ENCODE measurements around the gene TMEM63B.
"Not testable (repeated sequence)": the region's sequence is repeated elsewhere in the genome, so short reads cannot be mapped to it uniquely, and the experiment has no call there.

TMEM63B gene

GRCh38 chr6:44094403-44095242 is 32.7 kb upstream of the TMEM63B start:
- no peak for FAIRE-seq
- no peak for DNase-seq (ENCODE audit: low spot score)

GRCh38 chr6:44095243-44095623 is 32.1 kb upstream of the TMEM63B start:
- not testable (repeated sequence) for FAIRE-seq; DNase-seq (ENCODE audit: low spot score)

GRCh38 chr6:44096612-44097011 is 30.7 kb upstream of the TMEM63B start:
- peak; percentile 80 for DNase-seq (ENCODE audit: low spot score)
- FAIRE-seq, result no peak

- DNase-seq (ENCODE audit: low spot score), result no peak
- no peak for FAIRE-seq
Measured at GRCh38 chr6:44097782-44098317, 29.5 kb upstream of the TMEM63B start.

- FAIRE-seq (no peak), DNase-seq (ENCODE audit: low spot score) (no peak)
Measured at GRCh38 chr6:44099192-44099591, 28.2 kb upstream of the TMEM63B start.

- FAIRE-seq (no peak), DNase-seq (ENCODE audit: low spot score) (no peak)
Measured at GRCh38 chr6:44100088-44100550, 27.2 kb upstream of the TMEM63B start.

- FAIRE-seq, result no peak
Measured at GRCh38 chr6:44101832-44102231, 25.5 kb upstream of the TMEM63B start.

GRCh38 chr6:44102527-44102926 is 24.8 kb upstream of the TMEM63B start:
- no peak for FAIRE-seq

More at GRCh38 chr6:44101832-44102231, 25.5 kb upstream of the TMEM63B start:
- DNase-seq (ENCODE audit: low spot score), result no peak

GRCh38 chr6:44104481-44105021 is 22.8 kb upstream of the TMEM63B start:
- DNase-seq (ENCODE audit: low spot score) (no peak), FAIRE-seq (no peak)

More at GRCh38 chr6:44102527-44102926, 24.8 kb upstream of the TMEM63B start:
- no peak for DNase-seq (ENCODE audit: low spot score)

GRCh38 chr6:44105146-44105545 is 22.2 kb upstream of the TMEM63B start:
- DNase-seq (ENCODE audit: low spot score), result no peak
- no peak for FAIRE-seq

GRCh38 chr6:44105993-44106740 is 21.2 kb upstream of the TMEM63B start:
- no peak for DNase-seq (ENCODE audit: low spot score)
- FAIRE-seq, result no peak

- DNase-seq (ENCODE audit: low spot score), result no peak
- FAIRE-seq, result no peak
Measured at GRCh38 chr6:44107017-44107416, 20.3 kb upstream of the TMEM63B start.

- no peak for DNase-seq (ENCODE audit: low spot score)
- no peak for FAIRE-seq
Measured at GRCh38 chr6:44108471-44108870, 18.9 kb upstream of the TMEM63B start.

- no peak for DNase-seq (ENCODE audit: low spot score)
- no peak for FAIRE-seq
Measured at GRCh38 chr6:44109212-44109611, 18.1 kb upstream of the TMEM63B start.

- FAIRE-seq (no peak), DNase-seq (ENCODE audit: low spot score) (no peak)
Measured at GRCh38 chr6:44110005-44110676, 17.2 kb upstream of the TMEM63B start.

- FAIRE-seq (no peak), DNase-seq (ENCODE audit: low spot score) (no peak)
Measured at GRCh38 chr6:44110966-44111365, 16.4 kb upstream of the TMEM63B start.

GRCh38 chr6:44111434-44112417 is 15.6 kb upstream of the TMEM63B start:
- no peak for FAIRE-seq

GRCh38 chr6:44113414-44113813 is 13.9 kb upstream of the TMEM63B start:
- FAIRE-seq (no peak), DNase-seq (ENCODE audit: low spot score) (no peak)

More at GRCh38 chr6:44111434-44112417, 15.6 kb upstream of the TMEM63B start:
- no peak for DNase-seq (ENCODE audit: low spot score)

GRCh38 chr6:44115866-44116265 is 11.5 kb upstream of the TMEM63B start:
- DNase-seq (ENCODE audit: low spot score) (peak; percentile 89), FAIRE-seq (peak; percentile 80)
